Measurements from ENCODE around the gene ADAT2.

ADAT2 gene

GRCh38 chr6:143431226-143431625 lies 19.3 kb downstream of the ADAT2 start:
- Histone ChIP-seq H3K36me3 (ENCODE audit: control insufficient read depth, insufficient read depth, low read length) (no peaks in the 10 kb centered on the region), H3K9me3 (ENCODE audit: control insufficient read depth, low read length) (no peaks in the 10 kb centered on the region), H3K4me3 (ENCODE audit: low read length) (no peak overlapping the region), H3K9ac (ENCODE audit: low read length) (no peak overlapping the region), H3K4me1 (ENCODE audit: control insufficient read depth, insufficient read depth, low read length) (no peaks in the 10 kb centered on the region), H3K27me3 (ENCODE audit: control insufficient read depth, insufficient read depth, low read length) (no peaks in the 10 kb centered on the region)

GRCh38 chr6:143429970-143430369 lies 20.5 kb downstream of the ADAT2 start:
- Histone ChIP-seq H3K27me3 (ENCODE audit: control insufficient read depth, insufficient read depth, low read length) (no peaks in the 10 kb centered on the region), H3K9ac (ENCODE audit: low read length) (no peak overlapping the region), H3K9me3 (ENCODE audit: control insufficient read depth, low read length) (no peaks in the 10 kb centered on the region), H3K4me1 (ENCODE audit: control insufficient read depth, insufficient read depth, low read length) (no peaks in the 10 kb centered on the region), H3K36me3 (ENCODE audit: control insufficient read depth, insufficient read depth, low read length) (no peaks in the 10 kb centered on the region), H3K4me3 (ENCODE audit: low read length) (no peak overlapping the region)

- Histone ChIP-seq H3K4me1 (ENCODE audit: control insufficient read depth, insufficient read depth, low read length) (no peaks in the 10 kb centered on the region), H3K9ac (ENCODE audit: low read length) (no peak overlapping the region), H3K36me3 (ENCODE audit: control insufficient read depth, insufficient read depth, low read length) (no peaks in the 10 kb centered on the region), H3K4me3 (ENCODE audit: low read length) (no peak overlapping the region), H3K27me3 (ENCODE audit: control insufficient read depth, insufficient read depth, low read length) (no peaks in the 10 kb centered on the region), H3K9me3 (ENCODE audit: control insufficient read depth, low read length) (no peaks in the 10 kb centered on the region)
These were observed 23.2 kb downstream of the ADAT2 start for GRCh38 chr6:143427109-143427817.

- H3K9me3 ChIP-seq (ENCODE audit: control insufficient read depth, low read length), result no peaks in the 10 kb centered on the region
- H3K4me1 ChIP-seq (ENCODE audit: control insufficient read depth, insufficient read depth, low read length), result no peaks in the 10 kb centered on the region
- H3K36me3 ChIP-seq (ENCODE audit: control insufficient read depth, insufficient read depth, low read length), result no peaks in the 10 kb centered on the region
- no peaks in the 10 kb centered on the region for H3K27me3 ChIP-seq (ENCODE audit: control insufficient read depth, insufficient read depth, low read length)
- H3K4me3 ChIP-seq (ENCODE audit: low read length), result no peak overlapping the region
- H3K9ac ChIP-seq (ENCODE audit: low read length), result no peak overlapping the region
These were observed 24.5 kb downstream of the ADAT2 start for GRCh38 chr6:143426026-143426425.

- Histone ChIP-seq H3K27me3 (ENCODE audit: control insufficient read depth, insufficient read depth, low read length) (no peaks in the 10 kb centered on the region), H3K9me3 (ENCODE audit: control insufficient read depth, low read length) (no peaks in the 10 kb centered on the region), H3K9ac (ENCODE audit: low read length) (no peak overlapping the region), H3K36me3 (ENCODE audit: control insufficient read depth, insufficient read depth, low read length) (no peaks in the 10 kb centered on the region), H3K4me1 (ENCODE audit: control insufficient read depth, insufficient read depth, low read length) (no peaks in the 10 kb centered on the region), H3K4me3 (ENCODE audit: low read length) (no peak overlapping the region)
These were observed 31.0 kb downstream of the ADAT2 start for GRCh38 chr6:143419526-143419925.

GRCh38 chr6:143414769-143415168 lies 35.7 kb downstream of the ADAT2 start:
- H3K36me3 ChIP-seq (ENCODE audit: control insufficient read depth, insufficient read depth, low read length), result no peaks in the 10 kb centered on the region
- H3K4me3 ChIP-seq (ENCODE audit: low read length), result no peak overlapping the region
- H3K9ac ChIP-seq (ENCODE audit: low read length), result no peak overlapping the region
- H3K9me3 ChIP-seq (ENCODE audit: control insufficient read depth, low read length), result no peaks in the 10 kb centered on the region
- H3K4me1 ChIP-seq (ENCODE audit: control insufficient read depth, insufficient read depth, low read length), result no peaks in the 10 kb centered on the region
- H3K27me3 ChIP-seq (ENCODE audit: control insufficient read depth, insufficient read depth, low read length), result no peaks in the 10 kb centered on the region

GRCh38 chr6:143410859-143411270 lies 39.6 kb downstream of the ADAT2 start:
- no peaks in the 10 kb centered on the region for H3K27me3 ChIP-seq (ENCODE audit: control insufficient read depth, insufficient read depth, low read length)
- H3K4me3 ChIP-seq (ENCODE audit: low read length), result no peak overlapping the region
- H3K36me3 ChIP-seq (ENCODE audit: control insufficient read depth, insufficient read depth, low read length), result no peaks in the 10 kb centered on the region
- no peaks in the 10 kb centered on the region for H3K4me1 ChIP-seq (ENCODE audit: control insufficient read depth, insufficient read depth, low read length)
- no peaks in the 10 kb centered on the region for H3K9me3 ChIP-seq (ENCODE audit: control insufficient read depth, low read length)
- H3K9ac ChIP-seq (ENCODE audit: low read length), result no peak overlapping the region

GRCh38 chr6:143408787-143409162 lies 41.7 kb downstream of the ADAT2 start:
- Histone ChIP-seq H3K36me3 (ENCODE audit: control insufficient read depth, insufficient read depth, low read length) (no peaks in the 10 kb centered on the region), H3K4me1 (ENCODE audit: control insufficient read depth, insufficient read depth, low read length) (no peaks in the 10 kb centered on the region), H3K4me3 (ENCODE audit: low read length) (no peak overlapping the region), H3K9ac (ENCODE audit: low read length) (no peak overlapping the region), H3K27me3 (ENCODE audit: control insufficient read depth, insufficient read depth, low read length) (no peaks in the 10 kb centered on the region), H3K9me3 (ENCODE audit: control insufficient read depth, low read length) (no peaks in the 10 kb centered on the region)

GRCh38 chr6:143408151-143408786 lies 42.2 kb downstream of the ADAT2 start:
- H3K36me3 ChIP-seq (ENCODE audit: control insufficient read depth, insufficient read depth, low read length), result no peaks in the 10 kb centered on the region
- H3K4me1 ChIP-seq (ENCODE audit: control insufficient read depth, insufficient read depth, low read length), result no peaks in the 10 kb centered on the region
- no peaks in the 10 kb centered on the region for H3K9me3 ChIP-seq (ENCODE audit: control insufficient read depth, low read length)
- no peak overlapping the region for H3K9ac ChIP-seq (ENCODE audit: low read length)
- no peaks in the 10 kb centered on the region for H3K27me3 ChIP-seq (ENCODE audit: control insufficient read depth, insufficient read depth, low read length)
- no peak overlapping the region for H3K4me3 ChIP-seq (ENCODE audit: low read length)

- Histone ChIP-seq H3K4me3 (ENCODE audit: low read length) (no peak overlapping the region), H3K9ac (ENCODE audit: low read length) (no peak overlapping the region), H3K9me3 (ENCODE audit: control insufficient read depth, low read length) (no peaks in the 10 kb centered on the region), H3K36me3 (ENCODE audit: control insufficient read depth, insufficient read depth, low read length) (no peaks in the 10 kb centered on the region), H3K4me1 (ENCODE audit: control insufficient read depth, insufficient read depth, low read length) (no peaks in the 10 kb centered on the region), H3K27me3 (ENCODE audit: control insufficient read depth, insufficient read depth, low read length) (no peaks in the 10 kb centered on the region)
These were observed 43.8 kb downstream of the ADAT2 start for GRCh38 chr6:143406673-143407072.

GRCh38 chr6:143405373-143406154 lies 44.9 kb downstream of the ADAT2 start:
- Histone ChIP-seq H3K9ac (ENCODE audit: low read length) (no peak overlapping the region), H3K4me1 (ENCODE audit: control insufficient read depth, insufficient read depth, low read length) (peaks cover 7% of the 10 kb centered on the region), H3K9me3 (ENCODE audit: control insufficient read depth, low read length) (no peaks in the 10 kb centered on the region), H3K27me3 (ENCODE audit: control insufficient read depth, insufficient read depth, low read length) (no peaks in the 10 kb centered on the region), H3K4me3 (ENCODE audit: low read length) (no peak overlapping the region), H3K36me3 (ENCODE audit: control insufficient read depth, insufficient read depth, low read length) (no peaks in the 10 kb centered on the region)

GRCh38 chr6:143402721-143403336 lies 47.7 kb downstream of the ADAT2 start:
- H3K4me1 ChIP-seq (ENCODE audit: control insufficient read depth, insufficient read depth, low read length), result peaks cover 11% of the 10 kb centered on the region
- H3K9me3 ChIP-seq (ENCODE audit: control insufficient read depth, low read length), result no peaks in the 10 kb centered on the region

More at GRCh38 chr6:143402721-143403336, 47.7 kb downstream of the ADAT2 start:
- Histone ChIP-seq H3K36me3 (ENCODE audit: control insufficient read depth, insufficient read depth, low read length) (no peaks in the 10 kb centered on the region), H3K9ac (ENCODE audit: low read length) (no peak overlapping the region), H3K27me3 (ENCODE audit: control insufficient read depth, insufficient read depth, low read length) (no peaks in the 10 kb centered on the region), H3K4me3 (ENCODE audit: low read length) (no peak overlapping the region)
